GM21717 (cell line): ENCODE measurements around the gene TARBP1.
"Not testable (repeated sequence)": the region's sequence is repeated elsewhere in the genome, so short reads cannot be mapped to it uniquely, and the experiment has no call there.

Experiments
- ATAC-seq: cut with Tn5 transposase; IDR thresholded peaks from one replicate; pipeline ENCODE4 v1.9.1; 2021; ENCODE audit warnings: mild to moderate bottlenecking, moderate library complexity; ENCODE audit not compliant: unreplicated experiment

The TARBP1 gene

DNA sequence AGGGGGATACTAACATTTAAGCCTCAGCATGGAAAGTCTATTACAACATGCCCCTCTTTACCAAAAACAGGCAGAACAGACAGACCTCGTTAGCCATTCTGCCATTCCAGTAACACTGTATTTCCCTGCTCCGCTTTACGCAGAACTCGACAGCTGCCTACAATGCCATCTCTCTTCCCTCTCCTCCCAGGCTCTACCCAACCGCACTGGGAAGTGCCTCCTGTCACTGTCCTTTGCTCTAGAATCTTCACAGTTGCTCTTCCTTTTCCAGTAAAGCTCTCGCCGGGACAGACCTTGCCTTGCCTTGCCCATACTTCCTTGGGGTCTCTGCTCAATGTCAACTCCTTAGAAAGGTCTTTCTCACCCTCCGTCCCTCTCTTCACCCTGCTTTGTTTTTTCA is 82.9 kb downstream of the TARBP1 start:
- no peak for ATAC-seq

DNA sequence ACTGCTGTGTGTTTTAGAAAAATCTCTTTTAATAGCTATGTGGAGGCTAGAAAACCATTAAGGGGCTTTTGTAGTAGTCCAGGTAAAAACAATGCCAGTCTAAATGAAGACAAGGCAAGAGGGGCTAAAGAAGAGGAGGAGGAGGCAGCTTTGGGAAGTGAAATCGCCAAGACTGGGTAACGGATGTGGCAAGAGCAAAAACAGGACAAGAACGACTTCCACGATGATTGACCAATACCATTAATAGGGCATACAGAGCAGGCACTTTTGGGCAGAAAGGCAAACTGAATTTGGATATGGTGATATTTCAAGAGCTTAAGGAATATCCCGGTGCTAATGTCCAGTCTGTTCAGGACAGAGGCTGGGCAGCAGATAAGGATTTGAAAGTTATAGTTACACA is 83.7 kb downstream of the TARBP1 start:
- ATAC-seq, result no peak

DNA sequence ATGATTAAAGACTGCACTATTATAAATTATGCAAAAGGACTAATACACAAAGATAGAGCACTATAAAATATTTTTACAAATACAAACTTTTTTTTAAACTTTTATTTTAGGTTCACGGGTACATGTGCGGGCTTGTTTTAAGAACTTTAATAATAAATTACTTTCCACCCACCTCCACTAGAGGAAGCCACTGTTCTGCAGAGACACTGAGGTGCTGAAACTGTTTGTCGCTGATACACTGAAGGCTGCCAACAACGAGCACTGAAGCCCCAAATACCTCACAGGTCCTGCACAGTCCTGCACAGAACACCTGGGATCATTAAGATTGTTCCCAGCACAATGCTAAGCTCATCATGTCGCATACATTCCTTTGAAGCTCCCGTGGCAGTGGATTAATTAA is 85.8 kb downstream of the TARBP1 start:
- no peak for ATAC-seq

GRCh38 chr1:234388094-234388493 is 90.9 kb downstream of the TARBP1 start:
- ATAC-seq, result no peak

DNA sequence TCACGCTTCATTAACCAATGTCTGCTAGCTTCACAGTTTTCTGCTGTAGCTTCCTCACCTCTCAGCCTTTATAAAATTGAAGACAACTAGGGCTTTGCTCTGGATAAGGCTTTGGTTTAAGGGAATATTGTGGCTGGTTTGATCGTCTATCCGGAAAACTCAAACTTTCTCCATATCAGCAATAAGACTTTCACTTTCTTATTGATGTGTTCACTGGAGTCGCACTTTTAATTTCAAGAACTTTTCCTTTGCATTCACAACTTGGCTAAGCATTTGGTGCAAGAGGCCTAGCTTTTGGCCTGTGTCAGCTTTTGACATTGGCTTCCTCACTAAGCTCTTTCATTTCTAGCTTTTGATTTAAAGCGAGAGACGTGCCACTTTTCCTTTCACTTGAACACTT is 92.9 kb downstream of the TARBP1 start:
- no peak for ATAC-seq

DNA sequence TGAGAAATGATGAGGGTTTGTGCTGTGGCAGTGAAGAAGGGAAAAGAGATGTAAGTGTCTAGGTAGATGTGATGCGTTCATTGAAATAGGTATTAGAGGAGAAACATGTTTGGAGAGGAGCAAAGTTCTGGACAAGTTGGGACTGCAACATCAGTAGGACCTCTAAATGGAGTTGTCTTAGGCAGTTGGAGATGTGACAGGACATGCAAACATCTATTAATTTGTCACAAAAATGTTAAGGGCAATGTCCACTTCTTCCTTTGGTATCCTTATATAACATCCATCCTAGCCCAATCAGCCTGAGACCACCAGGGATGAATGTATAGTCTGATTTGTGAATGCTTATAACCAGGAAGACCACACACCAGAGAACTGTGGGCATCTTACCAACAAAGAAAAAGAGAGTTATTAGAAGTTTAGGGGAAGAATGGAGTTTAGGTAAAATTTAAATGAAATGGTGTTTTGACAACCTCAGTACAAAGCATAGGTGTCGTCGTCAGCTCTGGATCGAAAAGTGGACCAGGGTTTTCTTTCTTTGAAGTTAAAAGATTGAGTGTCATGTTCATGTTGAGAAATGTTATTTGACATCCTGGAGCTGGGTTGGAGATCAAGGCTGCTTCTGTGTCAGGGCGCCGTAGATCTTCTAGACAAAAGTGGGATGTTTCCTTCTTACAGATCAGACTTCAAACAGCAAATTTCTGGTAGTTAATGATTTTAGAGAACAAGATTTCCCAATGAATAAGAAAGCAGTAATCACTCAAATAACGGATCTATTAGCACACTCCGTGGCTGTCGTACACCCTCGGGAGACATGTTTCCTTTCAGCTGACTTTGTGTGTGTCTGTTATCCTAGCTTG is 97.1 kb downstream of the TARBP1 start:
- no peak for ATAC-seq

GRCh38 chr1:234379591-234380109 is 99.3 kb downstream of the TARBP1 start:
- not testable (repeated sequence) for ATAC-seq

DNA sequence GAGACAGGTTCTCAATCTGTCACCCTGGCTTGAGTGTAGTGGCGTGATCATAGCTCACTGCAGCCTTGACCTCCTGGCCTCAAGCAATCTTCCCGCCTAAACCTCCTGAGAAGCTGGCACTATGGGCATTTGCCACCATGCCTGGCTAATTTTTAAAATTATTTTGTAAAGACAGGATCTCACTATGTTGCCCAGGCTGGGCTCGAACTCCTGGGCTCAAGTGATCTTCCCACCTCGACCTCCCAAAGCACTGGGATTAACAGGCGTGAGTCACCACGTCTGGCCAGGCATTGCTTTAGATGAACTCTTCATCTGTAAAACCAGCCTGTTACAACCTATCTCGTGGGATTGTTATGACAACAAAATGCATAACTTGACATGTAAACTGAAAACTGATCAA is 103.3 kb downstream of the TARBP1 start:
- ATAC-seq, result no peak

DNA sequence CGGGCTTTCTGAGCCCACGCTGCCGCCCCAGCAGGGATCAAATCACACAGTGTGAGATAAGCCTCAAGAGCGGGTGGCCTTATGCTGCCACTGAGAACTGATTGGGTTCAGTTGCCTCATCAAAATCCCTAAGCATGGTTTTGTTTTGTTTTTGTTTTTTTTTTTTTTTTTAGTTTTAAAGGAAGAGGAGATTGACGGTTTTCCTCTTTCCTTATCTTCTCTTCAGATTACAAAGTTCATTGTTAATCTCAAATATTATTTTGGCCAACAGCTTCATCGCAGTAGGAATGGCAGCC is 105.1 kb downstream of the TARBP1 start:
- peak; percentile 34 for ATAC-seq

- peak; percentile 96 for ATAC-seq
These were observed 105.7 kb downstream of the TARBP1 start, which contains the start of gene COA6 for GRCh38 chr1:234373064-234373958. COA6 (plus strand) TSS chr1:234373456; CDS start chr1:234373467, 11 bp downstream.

GRCh38 chr1:234372011-234372757 is 106.8 kb downstream of the TARBP1 start:
- no peak for ATAC-seq

- ATAC-seq, result no peak
These were observed 107.6 kb downstream of the TARBP1 start for GRCh38 chr1:234371414-234371813.

DNA sequence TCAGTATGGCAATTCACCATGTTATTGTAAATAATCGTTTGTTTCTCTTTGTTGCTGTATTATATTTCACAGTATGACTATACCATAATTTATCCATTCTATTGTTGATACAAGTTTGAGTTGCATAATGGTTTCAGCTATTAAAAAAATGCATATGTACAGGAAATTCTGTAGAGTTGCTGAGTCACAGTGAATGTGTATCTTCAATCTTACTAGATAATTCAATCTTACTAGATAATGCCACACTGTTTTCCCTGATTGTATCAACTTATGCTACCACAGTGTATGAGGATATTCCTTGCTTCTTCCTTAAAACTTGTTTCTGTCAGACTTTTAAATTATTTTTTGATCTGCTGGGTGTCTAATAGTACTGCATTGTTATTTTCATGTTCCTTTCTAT is 109.2 kb downstream of the TARBP1 start:
- ATAC-seq, result no peak

- ATAC-seq, result no peak
These were observed 109.9 kb downstream of the TARBP1 start for GRCh38 chr1:234369033-234369430.

DNA sequence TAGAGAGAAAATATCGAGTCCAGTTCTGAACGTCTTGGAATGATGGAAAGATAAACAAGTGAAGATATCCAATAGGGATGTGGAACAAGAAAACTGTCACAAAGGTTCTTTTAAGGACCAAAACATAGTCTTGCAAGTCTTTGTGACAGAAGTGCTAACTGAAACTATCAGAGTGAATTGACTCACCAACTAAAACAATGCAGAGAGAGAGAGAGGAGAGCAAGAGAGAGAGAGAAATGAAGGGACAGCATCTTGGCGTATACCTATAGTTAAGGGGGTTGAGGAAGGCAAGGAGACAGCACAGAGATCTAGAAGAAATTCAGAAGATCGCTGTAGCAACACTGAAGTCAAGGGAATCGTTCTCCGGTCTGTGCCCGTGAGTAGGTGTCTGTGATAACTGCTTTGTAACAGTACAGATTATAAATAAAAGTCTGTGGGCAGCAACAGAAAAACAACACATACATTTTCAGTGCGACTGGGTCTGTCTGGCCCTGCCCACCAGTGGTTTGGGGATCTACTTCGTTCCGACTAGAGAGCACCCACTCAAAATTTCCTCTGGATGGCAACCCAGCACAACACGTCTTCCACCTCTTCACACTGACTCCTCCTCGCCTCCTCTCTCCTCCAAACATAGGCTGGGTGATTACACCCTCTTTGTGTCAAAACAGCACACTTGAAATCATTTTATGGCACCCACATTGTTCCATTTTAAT is 110.5 kb downstream of the TARBP1 start:
- no peak for ATAC-seq

- ATAC-seq, result no peak
These were observed 116.4 kb downstream of the TARBP1 start for GRCh38 chr1:234362558-234362957.

DNA sequence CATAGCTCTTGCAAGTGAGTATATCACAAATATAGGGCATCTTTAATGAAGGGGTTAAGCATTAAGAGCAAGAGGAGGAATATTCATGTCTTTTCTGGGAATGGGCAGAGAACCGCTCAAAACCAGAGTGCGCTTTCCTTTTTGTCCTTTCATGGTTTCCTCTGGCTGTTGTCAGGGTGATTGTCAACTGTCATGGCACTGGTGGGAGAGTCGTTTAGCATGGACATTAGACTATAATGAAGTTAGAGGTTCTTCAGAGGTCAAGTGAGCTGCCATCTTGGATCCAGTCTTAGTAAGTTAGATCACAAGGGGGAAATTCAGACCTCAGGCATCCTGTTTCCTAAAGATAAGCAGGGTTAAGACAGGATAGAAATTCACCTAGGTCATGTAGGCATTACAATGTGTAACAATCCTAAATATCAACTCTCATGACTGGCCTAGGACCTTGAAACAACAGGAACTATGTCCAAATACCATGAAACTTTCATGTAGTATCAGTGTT is 117.8 kb downstream of the TARBP1 start:
- ATAC-seq, result no peak

GRCh38 chr1:234357831-234358230 is 121.1 kb downstream of the TARBP1 start:
- ATAC-seq, result no peak

DNA sequence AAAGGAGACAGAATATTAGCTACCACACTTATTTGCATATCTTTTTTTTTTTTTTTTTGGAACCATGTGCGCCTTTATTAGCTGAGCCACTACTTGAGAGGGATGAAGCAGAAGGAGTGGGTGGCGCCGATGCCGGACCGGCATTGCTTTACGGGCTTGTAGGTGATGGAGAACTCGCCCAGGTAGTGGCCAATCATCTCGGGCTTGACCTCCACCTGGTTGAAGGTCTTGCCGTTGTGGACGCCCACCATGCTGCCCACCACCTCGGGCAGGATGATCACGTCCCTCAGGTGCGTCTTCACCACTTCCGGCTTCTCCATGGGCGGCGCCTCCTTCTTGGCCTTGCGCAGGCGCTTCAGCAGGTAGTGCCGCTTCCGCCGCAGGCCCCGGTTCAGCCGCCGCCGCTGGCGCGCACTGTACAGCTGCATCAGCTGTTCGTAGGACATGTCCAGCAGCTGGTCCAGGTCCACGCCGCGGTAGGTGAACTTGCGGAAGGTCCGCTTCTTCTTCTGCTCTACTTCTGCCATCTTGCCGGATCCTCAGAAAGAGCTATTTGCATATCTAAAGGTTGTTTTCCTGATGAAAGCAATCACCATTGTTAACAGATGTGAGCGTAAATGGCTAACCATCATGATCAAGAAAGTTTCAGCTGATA is 122.2 kb downstream of the TARBP1 start:
- not testable (repeated sequence) for ATAC-seq
